Measurements from ENCODE around the gene MBD1. TPM values are rescaled to one million over a fixed set of nuclear protein-coding genes. Genes with fewer than 3 reads are reported as not detected.
"Not testable (repeated sequence)": the region's sequence is repeated elsewhere in the genome, so short reads cannot be mapped to it uniquely, and the experiment has no call there.

Gene MBD1
- total RNA-seq, 1 experiment from 2014 or later, result 64.1 TPM

GRCh38 chr18:50274941-50275340 is 6.4 kb downstream of the MBD1 start:
- DNase-seq (ENCODE audit: low read depth), result no peak

- no peak for DNase-seq (ENCODE audit: low read depth)
Observed at GRCh38 chr18:50274044-50274442, 7.3 kb downstream of the MBD1 start.

GRCh38 chr18:50273203-50274043 is 7.9 kb downstream of the MBD1 start:
- DNase-seq (ENCODE audit: low read depth), result no peak

GRCh38 chr18:50272568-50272967 is 8.8 kb downstream of the MBD1 start:
- DNase-seq (ENCODE audit: low read depth), result no peak

- DNase-seq (ENCODE audit: low read depth), result no peak
Observed at GRCh38 chr18:50268022-50268747, 13.1 kb downstream of the MBD1 start.

- DNase-seq (ENCODE audit: low read depth), result peak; percentile 87
Observed at GRCh38 chr18:50266248-50266704, 15.0 kb downstream of the MBD1 start, which contains the start of gene CFAP53. TSS of gene CFAP53 (minus strand) at chr18:50266495. CDS start at chr18:50266404, 91 bp downstream.

- no peak for DNase-seq (ENCODE audit: low read depth)
Observed at GRCh38 chr18:50262977-50263376, 18.3 kb downstream of the MBD1 start.

GRCh38 chr18:50250935-50251334 is 30.4 kb downstream of the MBD1 start:
- no peak for DNase-seq (ENCODE audit: low read depth)

- no peak for DNase-seq (ENCODE audit: low read depth)
Observed at GRCh38 chr18:50249576-50249975, 31.7 kb downstream of the MBD1 start.

GRCh38 chr18:50247561-50247960 is 33.8 kb downstream of the MBD1 start:
- DNase-seq (ENCODE audit: low read depth), result no peak

- DNase-seq (ENCODE audit: low read depth), result not testable (repeated sequence)
Observed at GRCh38 chr18:50241768-50242167, 39.6 kb downstream of the MBD1 start.

GRCh38 chr18:50240080-50240563 is 41.2 kb downstream of the MBD1 start:
- DNase-seq (ENCODE audit: low read depth), result no peak

GRCh38 chr18:50232419-50232818 is 48.9 kb downstream of the MBD1 start:
- no peak for DNase-seq (ENCODE audit: low read depth)

GRCh38 chr18:50231621-50232020 is 49.7 kb downstream of the MBD1 start:
- DNase-seq (ENCODE audit: low read depth), result no peak

- DNase-seq (ENCODE audit: low read depth), result not testable (repeated sequence)
Observed at GRCh38 chr18:50220249-50220648, 61.1 kb downstream of the MBD1 start.

Other genes starting within 250 kb of the MBD1 start
- gene MYO5B, start 86.4 kb downstream of the MBD1 start, total RNA-seq (2014; rRNA removed; shearing (Covaris generic)), result 4.1 and 5.5 TPM in 2 replicates
- gene CFAP53, start 15.0 kb downstream of the MBD1 start, total RNA-seq (2014; rRNA removed; shearing (Covaris generic)), result 0.15 TPM in 1 of 2 replicates, not detected in the other
- 19.0 and 32.4 TPM in 2 replicates for gene CXXC1, start 6.2 kb upstream of the MBD1 start, total RNA-seq (2014; rRNA removed; shearing (Covaris generic))
- 37.5 and 51.7 TPM in 2 replicates for gene SKA1, start 93.5 kb upstream of the MBD1 start, total RNA-seq (2014; rRNA removed; shearing (Covaris generic))

Data from M059J (cell line).